HepG2 (cell line): ENCODE results near the gene GDF7.

Experiments used
- FOXK2 ChIP-seq: fragments of 450-650 bp; IDR thresholded peaks from 2 replicates; pipeline ENCODE4 v1.6.1; 2016
- IKZF1 ChIP-seq: fragments of 450-650 bp; IDR thresholded peaks from 2 replicates; pipeline ENCODE4 v1.7.1; 2016
- MTF1 ChIP-seq: sonication (generic); formaldehyde crosslinking; IDR thresholded peaks from 2 replicates; pipeline ENCODE4 v1.5.0; 2020; ENCODE audit warnings: missing genetic modification reagents
- MXI1 ChIP-seq: IDR thresholded peaks from 3 replicates; pipeline ENCODE4 v1.6.1; 2012; ENCODE audit warnings: low read depth, low read length, inconsistent platforms, borderline replicate concordance
- NFKBIZ ChIP-seq: IDR thresholded peaks from 2 replicates; pipeline ENCODE4 v1.6.1; 2018; ENCODE audit warnings: missing genetic modification reagents, missing compliant biosample characterization
- POLR2A ChIP-seq, 2 experiments: IDR thresholded peaks; 2 replicates each; pipeline ENCODE4 v1.6.1; 2011; ENCODE audit warnings: low read depth in 2 of 2, low read length in 2 of 2, mild to moderate bottlenecking in 1 of 2, moderate library complexity in 1 of 2; ENCODE audit not compliant: insufficient read depth in 1 of 2
- SRF ChIP-seq: IDR thresholded peaks from 2 replicates; pipeline ENCODE4 v1.6.1; 2011; ENCODE audit warnings: mild to moderate bottlenecking, low read depth, low read length, moderate library complexity
- TF ChIP-seq, protein P1 (sequence below): sonication (generic); formaldehyde crosslinking; conservative IDR thresholded peaks from 2 replicates; pipeline ENCODE4 v1.8.0; 2022; ENCODE audit warnings: missing genetic modification reagents
- TF ChIP-seq, protein P2 (sequence below): fragments of 450-650 bp; IDR thresholded peaks from 2 replicates; pipeline ENCODE4 v1.6.1; 2017; ENCODE audit warnings: mild to moderate bottlenecking
- TF ChIP-seq, protein P3 (sequence below): sonication (generic); formaldehyde crosslinking; IDR thresholded peaks from 2 replicates; pipeline ENCODE4 v1.4.0; 2020; ENCODE audit warnings: missing genetic modification reagents, low read depth, mild to moderate bottlenecking, borderline replicate concordance

DNA sequence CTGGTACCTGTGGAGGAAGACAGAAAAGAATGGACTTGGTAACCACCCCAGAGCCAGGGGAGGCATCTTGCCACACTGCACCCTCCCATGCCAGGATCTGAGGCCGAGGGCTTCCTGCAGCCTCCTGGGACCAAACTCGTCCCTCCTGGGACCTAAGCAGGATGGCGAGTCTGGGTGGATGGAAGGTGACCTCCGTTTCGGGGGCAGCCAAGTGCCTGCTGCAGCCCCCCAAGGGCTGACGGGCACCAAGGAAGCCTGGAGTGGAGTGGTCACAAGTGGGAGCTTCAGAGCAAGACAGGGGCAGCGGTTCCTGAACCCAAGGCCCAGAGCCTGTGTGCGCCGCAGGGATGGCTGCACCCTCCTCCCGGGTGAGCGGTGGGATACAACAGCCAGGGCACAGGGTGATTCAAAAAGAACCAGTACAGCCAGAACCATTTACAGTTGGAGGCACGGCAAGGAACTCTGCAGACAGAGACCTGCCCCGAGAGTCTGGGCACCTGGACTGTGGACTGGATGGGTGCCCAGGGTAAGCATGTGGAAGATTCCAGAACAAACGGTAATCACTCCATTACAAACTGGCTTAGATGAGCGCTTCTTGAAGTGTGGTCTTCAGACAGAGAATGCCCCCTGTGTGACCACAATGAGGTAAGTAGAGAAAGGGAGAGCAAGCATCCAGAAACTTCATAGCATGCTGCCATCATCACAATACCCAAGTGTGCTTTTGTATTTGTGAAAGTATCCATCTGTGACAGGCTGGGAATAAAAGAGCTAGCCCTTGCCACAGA lies 28.1 kb upstream of the GDF7 start:
- TF ChIP-seq MXI1 (no peak), FOXK2 (no peak), POLR2A (IDR thresholded peaks at IDR 0.05; ENCODE audit: insufficient read depth in 1 of 2, low read depth in 2 of 2, low read length in 2 of 2) (no peak), MTF1 (CRISPR knock-in tag) (no peak), IKZF1 (no peak), SRF (no peak), NFKBIZ (no peak)
- TF ChIP-seq, protein P1, sequence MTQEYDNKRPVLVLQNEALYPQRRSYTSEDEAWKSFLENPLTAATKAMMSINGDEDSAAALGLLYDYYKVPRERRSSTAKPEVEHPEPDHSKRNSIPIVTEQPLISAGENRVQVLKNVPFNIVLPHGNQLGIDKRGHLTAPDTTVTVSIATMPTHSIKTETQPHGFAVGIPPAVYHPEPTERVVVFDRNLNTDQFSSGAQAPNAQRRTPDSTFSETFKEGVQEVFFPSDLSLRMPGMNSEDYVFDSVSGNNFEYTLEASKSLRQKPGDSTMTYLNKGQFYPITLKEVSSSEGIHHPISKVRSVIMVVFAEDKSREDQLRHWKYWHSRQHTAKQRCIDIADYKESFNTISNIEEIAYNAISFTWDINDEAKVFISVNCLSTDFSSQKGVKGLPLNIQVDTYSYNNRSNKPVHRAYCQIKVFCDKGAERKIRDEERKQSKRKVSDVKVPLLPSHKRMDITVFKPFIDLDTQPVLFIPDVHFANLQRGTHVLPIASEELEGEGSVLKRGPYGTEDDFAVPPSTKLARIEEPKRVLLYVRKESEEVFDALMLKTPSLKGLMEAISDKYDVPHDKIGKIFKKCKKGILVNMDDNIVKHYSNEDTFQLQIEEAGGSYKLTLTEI (CRISPR knock-in tag), result no peak
- TF ChIP-seq, protein P2, sequence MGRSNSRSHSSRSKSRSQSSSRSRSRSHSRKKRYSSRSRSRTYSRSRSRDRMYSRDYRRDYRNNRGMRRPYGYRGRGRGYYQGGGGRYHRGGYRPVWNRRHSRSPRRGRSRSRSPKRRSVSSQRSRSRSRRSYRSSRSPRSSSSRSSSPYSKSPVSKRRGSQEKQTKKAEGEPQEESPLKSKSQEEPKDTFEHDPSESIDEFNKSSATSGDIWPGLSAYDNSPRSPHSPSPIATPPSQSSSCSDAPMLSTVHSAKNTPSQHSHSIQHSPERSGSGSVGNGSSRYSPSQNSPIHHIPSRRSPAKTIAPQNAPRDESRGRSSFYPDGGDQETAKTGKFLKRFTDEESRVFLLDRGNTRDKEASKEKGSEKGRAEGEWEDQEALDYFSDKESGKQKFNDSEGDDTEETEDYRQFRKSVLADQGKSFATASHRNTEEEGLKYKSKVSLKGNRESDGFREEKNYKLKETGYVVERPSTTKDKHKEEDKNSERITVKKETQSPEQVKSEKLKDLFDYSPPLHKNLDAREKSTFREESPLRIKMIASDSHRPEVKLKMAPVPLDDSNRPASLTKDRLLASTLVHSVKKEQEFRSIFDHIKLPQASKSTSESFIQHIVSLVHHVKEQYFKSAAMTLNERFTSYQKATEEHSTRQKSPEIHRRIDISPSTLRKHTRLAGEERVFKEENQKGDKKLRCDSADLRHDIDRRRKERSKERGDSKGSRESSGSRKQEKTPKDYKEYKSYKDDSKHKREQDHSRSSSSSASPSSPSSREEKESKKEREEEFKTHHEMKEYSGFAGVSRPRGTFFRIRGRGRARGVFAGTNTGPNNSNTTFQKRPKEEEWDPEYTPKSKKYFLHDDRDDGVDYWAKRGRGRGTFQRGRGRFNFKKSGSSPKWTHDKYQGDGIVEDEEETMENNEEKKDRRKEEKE, result no peak
- TF ChIP-seq, protein P3, sequence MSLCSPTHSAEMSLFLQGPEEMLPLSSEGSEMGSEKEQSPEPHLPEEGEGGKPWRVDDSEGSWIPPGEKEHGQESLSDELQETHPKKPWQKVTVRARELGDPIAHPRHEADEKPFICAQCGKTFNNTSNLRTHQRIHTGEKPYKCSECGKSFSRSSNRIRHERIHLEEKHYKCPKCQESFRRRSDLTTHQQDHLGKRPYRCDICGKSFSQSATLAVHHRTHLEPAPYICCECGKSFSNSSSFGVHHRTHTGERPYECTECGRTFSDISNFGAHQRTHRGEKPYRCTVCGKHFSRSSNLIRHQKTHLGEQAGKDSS (CRISPR knock-in tag), result no peak
